Measurements from ENCODE around the gene TADA1. TPM values are rescaled to one million over a fixed set of nuclear protein-coding genes. Genes with fewer than 3 reads are reported as not detected.

Gene TADA1
- total RNA-seq, 1 donor from 2014 or later: 8.9 TPM

DNA sequence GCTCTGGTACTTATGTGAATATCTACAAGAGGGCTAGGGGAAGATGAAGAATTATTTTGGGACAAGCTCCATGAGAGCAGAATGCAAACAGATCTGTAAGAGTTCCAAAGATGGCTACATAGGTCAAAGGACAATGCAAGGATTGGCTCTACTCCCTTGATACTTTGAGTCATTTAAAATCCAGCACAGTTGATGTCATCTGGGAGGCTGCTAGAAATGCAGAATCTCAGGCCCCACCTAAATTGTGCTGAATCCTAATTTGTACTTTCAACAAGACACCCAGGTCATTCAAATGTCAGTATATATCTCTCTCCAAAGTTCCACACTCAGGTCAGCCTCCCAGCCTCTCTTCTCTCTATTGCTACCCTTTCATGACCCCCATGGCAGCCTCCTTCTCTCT is 23.7 kb upstream of the TADA1 start:
- Mint-ChIP-seq H3K27me3 (ENCODE audit: low read depth) (peaks cover 13% of the 10 kb centered on the region), H3K27ac (ENCODE audit: unreplicated experiment) (no peak overlapping the region), H3K36me3 (ENCODE audit: low read depth) (peaks cover 2% of the 10 kb centered on the region), H3K4me1 (ENCODE audit: low read depth) (peaks cover 30% of the 10 kb centered on the region), H3K4me3 (ENCODE audit: unreplicated experiment) (no peak overlapping the region), H3K9me3 (ENCODE audit: low read depth) (peaks cover 9% of the 10 kb centered on the region)
- TF ChIP-seq, protein P1, sequence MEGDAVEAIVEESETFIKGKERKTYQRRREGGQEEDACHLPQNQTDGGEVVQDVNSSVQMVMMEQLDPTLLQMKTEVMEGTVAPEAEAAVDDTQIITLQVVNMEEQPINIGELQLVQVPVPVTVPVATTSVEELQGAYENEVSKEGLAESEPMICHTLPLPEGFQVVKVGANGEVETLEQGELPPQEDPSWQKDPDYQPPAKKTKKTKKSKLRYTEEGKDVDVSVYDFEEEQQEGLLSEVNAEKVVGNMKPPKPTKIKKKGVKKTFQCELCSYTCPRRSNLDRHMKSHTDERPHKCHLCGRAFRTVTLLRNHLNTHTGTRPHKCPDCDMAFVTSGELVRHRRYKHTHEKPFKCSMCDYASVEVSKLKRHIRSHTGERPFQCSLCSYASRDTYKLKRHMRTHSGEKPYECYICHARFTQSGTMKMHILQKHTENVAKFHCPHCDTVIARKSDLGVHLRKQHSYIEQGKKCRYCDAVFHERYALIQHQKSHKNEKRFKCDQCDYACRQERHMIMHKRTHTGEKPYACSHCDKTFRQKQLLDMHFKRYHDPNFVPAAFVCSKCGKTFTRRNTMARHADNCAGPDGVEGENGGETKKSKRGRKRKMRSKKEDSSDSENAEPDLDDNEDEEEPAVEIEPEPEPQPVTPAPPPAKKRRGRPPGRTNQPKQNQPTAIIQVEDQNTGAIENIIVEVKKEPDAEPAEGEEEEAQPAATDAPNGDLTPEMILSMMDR (IDR thresholded peaks at IDR 0.05): no peak
- no peak for DNase-seq (ENCODE audit: low spot score)

DNA sequence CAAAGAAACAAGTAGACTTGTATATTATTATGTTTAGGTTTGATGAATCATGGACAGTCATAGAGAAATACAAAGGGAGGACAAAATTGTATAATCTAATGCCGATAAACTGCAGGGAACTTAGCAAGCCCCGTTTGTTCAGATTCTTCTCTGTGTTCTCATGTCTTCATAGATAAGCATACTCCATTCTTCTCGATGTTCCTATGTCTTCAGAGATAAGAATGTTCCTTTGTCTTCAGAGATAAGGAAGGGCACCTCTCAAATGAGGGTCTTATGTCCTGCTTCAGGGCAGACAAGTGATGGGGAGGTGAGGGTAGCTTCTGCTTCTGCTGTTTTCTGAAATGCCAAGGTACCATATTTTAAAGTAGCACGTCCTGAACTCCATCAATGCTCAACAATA is 19.7 kb upstream of the TADA1 start:
- H3K36me3 Mint-ChIP-seq (ENCODE audit: low read depth): peaks cover 2% of the 10 kb centered on the region
- no peak overlapping the region for H3K27ac Mint-ChIP-seq (ENCODE audit: unreplicated experiment)
- peaks cover 9% of the 10 kb centered on the region for H3K4me1 Mint-ChIP-seq (ENCODE audit: low read depth)
- peaks cover 43% of the 10 kb centered on the region for H3K27me3 Mint-ChIP-seq (ENCODE audit: low read depth)
- TF ChIP-seq, protein P1 (IDR thresholded peaks at IDR 0.05): no peak
- H3K9me3 Mint-ChIP-seq (ENCODE audit: low read depth): peaks cover 9% of the 10 kb centered on the region
- no peak overlapping the region for H3K4me3 Mint-ChIP-seq (ENCODE audit: unreplicated experiment)
- no peak for DNase-seq (ENCODE audit: low spot score)

DNA sequence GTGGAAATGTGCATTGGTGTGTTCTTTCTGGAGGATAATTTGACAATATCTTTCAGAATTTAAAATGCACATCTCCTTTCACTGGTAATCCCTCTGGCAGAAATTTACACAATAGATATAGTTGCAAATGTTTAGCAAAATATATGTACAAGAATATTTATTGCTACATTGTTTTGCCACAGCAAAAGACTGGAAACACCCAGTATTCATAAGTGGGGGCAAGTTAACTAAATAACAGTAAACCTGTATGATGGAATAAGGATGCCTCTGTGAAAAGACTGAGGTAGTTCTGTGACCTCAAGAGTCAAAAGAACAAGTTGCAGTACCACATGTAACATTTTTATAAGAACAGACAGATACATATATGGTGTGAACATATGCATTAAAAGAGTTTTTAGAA is 13.7 kb upstream of the TADA1 start:
- Mint-ChIP-seq H3K4me3 (ENCODE audit: unreplicated experiment) (no peak overlapping the region), H3K36me3 (ENCODE audit: low read depth) (peaks cover 2% of the 10 kb centered on the region), H3K27me3 (ENCODE audit: low read depth) (peaks cover 57% of the 10 kb centered on the region), H3K9me3 (ENCODE audit: low read depth) (no peaks in the 10 kb centered on the region), H3K27ac (ENCODE audit: unreplicated experiment) (no peak overlapping the region), H3K4me1 (ENCODE audit: low read depth) (no peaks in the 10 kb centered on the region)
- DNase-seq (ENCODE audit: low spot score): no peak
- TF ChIP-seq, protein P1 (IDR thresholded peaks at IDR 0.05): no peak

DNA sequence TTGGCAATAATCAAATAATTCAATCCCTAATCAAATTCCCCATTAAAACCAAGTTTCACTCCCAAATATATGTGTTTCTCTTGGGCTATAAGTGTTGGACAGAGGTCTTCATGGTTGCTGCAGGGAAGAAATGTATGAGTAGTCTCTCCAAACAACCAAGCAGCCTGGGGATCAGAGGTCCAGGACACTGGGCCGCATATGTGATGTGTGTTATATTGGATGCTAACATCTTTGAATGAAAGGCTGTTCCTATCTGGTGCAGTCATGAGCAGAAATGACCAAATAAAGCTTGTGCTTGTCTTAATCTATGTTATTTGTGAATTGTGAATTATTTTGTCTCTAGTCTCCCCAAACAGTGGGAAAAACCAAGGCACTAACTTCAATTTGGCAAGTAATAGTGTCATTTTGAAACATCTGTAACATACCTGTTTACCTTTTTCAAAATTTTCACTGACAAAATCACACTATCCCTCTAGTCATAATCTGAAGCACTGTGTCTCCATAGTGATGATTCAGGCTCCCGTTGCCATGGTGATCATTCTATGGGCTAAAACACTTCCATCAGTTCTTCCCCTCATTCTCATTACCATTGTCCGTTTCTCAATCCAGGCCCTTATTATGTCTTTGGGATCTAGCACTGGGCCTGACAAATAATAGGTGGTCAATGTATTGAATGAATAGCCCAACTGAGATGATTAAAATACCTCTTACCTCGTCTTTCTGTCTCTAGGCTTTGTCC is 12.5 kb upstream of the TADA1 start:
- Mint-ChIP-seq H3K27me3 (ENCODE audit: low read depth) (peaks cover 60% of the 10 kb centered on the region), H3K4me1 (ENCODE audit: low read depth) (no peaks in the 10 kb centered on the region), H3K36me3 (ENCODE audit: low read depth) (peaks cover 2% of the 10 kb centered on the region), H3K4me3 (ENCODE audit: unreplicated experiment) (no peak overlapping the region), H3K9me3 (ENCODE audit: low read depth) (no peaks in the 10 kb centered on the region), H3K27ac (ENCODE audit: unreplicated experiment) (no peak overlapping the region)
- TF ChIP-seq, protein P1 (IDR thresholded peaks at IDR 0.05): no peak
- DNase-seq (ENCODE audit: low spot score): no peak

DNA sequence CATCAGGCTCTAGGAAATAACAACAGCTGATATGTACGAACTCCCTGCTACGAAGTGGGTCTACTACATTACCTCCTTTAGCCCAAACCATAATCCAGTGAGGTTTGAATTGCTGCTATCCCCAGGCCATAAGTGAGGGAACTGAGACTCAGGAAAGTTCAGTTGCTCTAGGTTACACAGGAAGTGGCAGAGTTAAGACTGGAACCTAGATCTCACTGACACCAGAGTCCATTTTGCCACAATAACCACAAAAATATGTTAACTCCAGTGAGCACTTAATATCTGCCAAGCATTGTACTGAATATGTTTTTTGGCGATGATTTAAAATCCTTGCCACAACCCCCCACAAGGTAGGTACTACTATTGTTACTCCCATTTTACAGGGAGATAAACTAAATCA is 8.9 kb upstream of the TADA1 start:
- TF ChIP-seq, protein P1 (IDR thresholded peaks at IDR 0.05): no peak
- H3K36me3 Mint-ChIP-seq (ENCODE audit: low read depth): peaks cover 2% of the 10 kb centered on the region
- no peak overlapping the region for H3K4me3 Mint-ChIP-seq (ENCODE audit: unreplicated experiment)
- H3K9me3 Mint-ChIP-seq (ENCODE audit: low read depth): no peaks in the 10 kb centered on the region
- peaks cover 45% of the 10 kb centered on the region for H3K27me3 Mint-ChIP-seq (ENCODE audit: low read depth)
- no peak overlapping the region for H3K27ac Mint-ChIP-seq (ENCODE audit: unreplicated experiment)
- no peaks in the 10 kb centered on the region for H3K4me1 Mint-ChIP-seq (ENCODE audit: low read depth)
- no peak for DNase-seq (ENCODE audit: low spot score)

Data from chondrocyte (in vitro differentiated cells).